Limb (tissue), 2 donors: Measurements from ENCODE around the gene SLC35F4.

ENCODE experiments used
- DNase-seq, 2 donors: peaks; one replicate each; pipeline ENCODE4 v3.0.0-alpha.2; 2016; ENCODE audit errors: extremely low spot score in 2 of 2

The SLC35F4 gene

DNA sequence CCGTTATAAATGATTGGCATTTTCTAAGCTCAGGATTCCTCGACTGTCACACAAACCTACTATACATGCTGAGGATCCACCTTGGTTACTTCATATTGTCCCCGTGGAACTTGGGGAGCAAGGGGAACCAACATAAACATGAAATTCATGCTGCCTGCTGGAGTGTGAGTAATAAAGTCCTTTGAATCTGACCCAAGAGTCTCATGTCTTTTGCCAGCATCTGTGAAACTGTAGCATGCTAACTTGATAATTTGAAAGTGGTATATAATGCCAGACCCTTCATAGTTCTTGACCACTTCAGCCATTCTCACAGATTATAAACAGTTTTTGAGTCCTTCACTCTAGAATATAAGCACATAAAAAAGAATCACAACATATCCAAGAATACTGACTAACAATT lies 17.1 kb downstream of the SLC35F4 start:
- no peak for DNase-seq

DNA sequence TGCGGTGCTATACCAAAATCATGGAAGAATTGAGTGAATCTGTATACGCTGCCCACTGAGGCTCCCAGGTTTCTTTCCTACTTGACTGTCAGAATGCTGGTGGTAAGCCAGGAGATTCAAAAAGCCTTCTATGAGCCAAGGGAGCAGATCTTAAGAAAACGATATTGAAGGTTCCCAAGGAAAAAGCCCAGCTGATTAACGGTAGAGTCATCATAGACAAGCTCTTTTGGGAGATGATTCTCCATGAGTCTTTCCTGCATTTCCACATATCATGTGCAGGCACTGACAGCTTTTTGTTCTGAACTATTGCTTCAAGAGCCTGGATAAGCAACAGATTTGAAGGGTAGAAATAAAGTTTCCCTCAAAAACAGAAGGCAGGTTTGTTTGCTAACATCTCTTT lies 17.5 kb downstream of the SLC35F4 start:
- no peak for DNase-seq

DNA sequence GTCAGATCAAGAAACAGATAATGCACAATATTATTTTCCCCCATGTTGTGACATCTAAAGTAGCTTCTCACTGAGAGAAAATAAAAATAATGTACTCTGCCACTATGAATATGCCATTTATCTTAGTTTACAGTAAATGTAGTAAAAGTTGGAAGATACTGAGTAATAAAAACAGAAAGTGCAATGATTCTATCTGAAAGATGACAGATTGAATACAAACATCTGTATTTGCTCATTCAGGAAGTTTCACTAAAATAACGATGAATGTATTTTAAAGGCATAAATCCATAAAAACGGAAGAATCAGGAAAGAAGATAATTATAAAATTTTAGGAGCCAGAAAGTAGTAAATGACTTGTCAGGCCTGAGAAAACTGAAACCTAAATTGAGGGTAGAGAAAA lies 18.2 kb downstream of the SLC35F4 start:
- DNase-seq = no peak

DNA sequence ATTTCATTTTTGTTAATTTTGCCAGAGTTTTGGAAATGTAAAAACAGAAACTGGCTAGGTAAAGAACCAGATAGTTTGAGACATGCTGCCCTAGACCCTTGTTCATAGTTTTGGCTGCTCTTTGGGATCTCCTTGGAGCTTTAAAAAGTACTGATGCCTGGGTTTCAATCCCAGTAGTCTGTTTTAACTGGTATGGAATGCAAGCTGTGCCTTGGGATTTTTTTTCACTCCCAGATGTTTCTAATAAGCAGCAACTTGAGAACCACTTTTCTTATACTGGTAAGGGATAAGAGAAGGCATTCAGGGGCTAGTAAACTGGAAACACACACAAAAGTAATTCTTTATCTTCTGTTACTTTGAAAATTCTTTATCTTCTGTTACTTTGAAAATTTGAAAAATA lies 18.8 kb downstream of the SLC35F4 start:
- DNase-seq = no peak

DNA sequence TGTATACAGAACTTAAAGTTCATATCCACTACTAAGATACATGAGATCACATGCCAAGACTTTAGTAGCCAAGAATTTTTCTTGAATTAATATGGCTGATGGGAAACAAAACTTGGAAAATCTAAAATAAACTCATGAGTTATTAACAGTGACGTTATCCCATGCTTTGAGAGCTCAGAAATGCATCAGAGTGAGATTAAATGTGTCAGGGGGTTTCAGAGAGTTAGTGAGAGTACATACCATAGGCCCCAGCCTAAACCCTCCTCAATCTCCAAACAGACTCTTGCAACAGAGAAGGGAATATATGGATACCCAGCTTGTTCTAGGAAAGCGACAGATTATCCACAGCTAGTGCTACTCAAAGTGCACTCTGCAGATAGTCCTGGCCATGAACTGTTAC lies 19.3 kb downstream of the SLC35F4 start:
- DNase-seq = peak in 1 of 2 donors; percentile 39

DNA sequence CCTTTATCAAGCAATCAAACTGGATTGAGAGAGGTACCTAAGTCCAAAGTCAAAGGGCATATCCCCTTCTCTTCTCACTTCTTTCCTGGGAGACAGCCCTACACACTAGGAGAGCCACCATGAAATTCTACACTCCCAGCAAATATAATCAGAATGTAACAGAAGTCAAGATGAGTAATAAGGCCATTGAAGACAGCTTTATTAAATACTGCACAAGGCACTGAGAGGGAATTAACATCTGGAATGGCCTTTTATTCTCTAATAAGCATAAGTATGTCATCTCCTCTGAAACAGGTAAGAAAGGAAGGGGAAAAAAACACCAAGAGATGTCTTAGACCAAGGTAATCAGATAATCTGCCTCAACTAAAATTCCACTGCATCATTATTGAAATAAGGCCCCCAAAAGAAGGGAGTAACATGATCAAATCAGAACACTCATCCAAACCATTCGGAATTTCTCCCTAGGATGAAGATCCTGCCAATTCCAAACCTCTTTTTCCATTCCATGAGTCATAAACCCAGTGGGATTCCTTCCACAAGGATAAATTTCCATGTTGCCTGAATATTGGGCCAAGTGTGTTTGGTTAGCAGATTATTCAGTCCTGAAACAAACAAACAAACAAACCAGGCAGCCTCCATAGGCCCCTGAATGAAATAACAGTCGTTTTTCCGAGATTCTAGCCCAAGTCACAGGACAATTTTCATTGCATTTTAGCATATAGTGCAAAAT lies 19.9 kb downstream of the SLC35F4 start:
- DNase-seq = no peak

DNA sequence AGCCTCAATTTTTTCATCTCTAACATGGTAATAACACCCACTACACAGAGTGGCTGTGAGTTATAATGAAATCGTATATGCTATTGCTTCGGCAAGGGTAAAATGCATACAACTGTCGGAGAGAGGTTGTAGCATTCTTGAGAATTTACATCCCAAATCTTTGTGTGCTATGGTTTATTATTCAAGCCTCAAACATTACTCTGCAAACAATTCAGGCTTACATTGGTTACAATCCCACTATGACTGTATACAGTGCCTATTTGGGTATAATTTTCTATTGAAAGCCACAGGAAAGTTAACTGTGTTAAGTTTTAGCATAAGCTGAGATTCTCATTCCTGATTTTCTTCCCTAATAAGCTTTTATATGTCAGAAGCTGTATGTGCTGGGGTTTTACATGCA lies 20.6 kb downstream of the SLC35F4 start:
- no peak for DNase-seq

DNA sequence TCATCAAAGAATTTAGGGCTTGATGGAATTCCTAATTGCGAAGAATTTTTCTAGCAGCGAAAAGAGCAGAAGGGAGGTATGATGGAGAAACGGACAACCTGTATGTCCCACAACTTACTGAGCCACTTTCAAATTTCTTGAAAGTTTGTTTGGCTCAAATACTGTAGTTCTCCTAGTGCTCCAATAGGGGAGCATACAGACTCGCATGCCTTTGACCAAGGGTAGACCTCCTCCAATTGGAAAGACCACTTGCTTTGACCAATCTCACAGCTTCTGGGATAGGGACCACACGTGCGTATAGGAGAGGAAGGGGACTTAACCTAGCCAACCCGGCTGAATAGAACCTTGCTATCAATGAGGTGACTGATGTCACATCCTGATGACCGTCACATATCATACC lies 28.6 kb downstream of the SLC35F4 start:
- DNase-seq = no peak

DNA sequence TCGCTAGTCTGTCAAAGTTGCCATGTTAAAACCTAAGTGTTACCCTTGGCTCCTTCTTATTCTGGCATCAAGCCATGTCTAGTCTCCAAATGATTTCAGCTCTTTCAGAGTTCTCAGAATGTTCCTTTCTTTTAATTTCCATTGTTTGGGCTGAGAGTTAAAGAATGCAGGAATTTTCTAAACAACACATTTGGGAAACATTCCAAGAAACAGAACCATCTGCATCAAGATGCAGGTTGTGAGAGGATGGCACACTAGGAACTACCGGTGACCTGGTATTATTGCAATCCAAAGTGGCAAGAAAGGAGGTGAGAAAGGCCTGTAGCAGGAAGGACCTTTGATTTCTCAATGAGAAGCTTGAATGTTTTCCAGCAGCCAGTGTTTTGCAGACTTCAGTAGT lies 30.1 kb downstream of the SLC35F4 start:
- no peak for DNase-seq

DNA sequence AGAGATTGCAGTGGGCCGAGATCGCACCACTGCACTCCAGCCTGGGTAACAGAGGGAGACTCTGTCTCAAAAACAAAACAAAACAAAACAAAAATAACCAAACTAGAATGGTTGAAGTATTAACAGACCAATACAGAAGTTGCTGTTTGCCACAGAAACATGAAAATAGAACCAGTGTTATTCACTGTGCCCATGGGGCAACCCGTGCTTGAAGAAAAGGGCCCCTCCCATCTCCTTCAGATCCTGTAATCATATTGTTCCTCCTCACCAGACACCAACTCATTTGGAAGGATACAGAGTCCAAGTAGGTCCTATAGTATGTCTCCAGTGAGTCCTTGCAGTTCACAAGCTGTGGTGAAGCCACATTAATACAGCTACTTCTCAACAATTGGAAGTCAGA lies 30.9 kb downstream of the SLC35F4 start:
- no peak for DNase-seq

DNA sequence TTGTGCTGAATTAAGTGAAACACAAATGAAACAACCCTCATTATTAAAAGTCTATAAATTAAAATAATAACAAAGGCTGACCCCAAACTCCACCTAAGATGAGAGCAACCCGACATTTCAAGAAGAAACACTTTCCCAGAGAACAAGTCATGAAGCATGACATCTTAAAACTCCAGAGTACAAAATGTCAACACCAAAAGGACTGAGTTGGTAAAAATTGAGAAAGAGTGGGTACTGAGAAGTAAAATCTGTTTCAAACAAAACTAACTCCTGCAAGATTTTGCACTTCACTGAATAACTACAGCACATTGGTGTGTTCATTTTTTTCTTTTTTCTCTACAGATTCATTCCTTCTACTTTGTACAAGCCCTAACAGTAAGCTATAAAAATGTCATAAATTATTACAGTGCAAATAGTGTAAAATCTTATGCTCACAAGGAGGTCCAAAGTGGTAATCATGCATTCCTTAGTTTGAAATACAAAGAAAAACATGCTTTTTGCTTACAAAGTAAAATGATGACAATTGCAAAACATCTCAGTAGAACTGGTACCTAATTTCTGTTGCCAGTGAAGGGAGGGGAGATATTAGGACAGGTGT lies 31.8 kb downstream of the SLC35F4 start:
- DNase-seq = no peak

DNA sequence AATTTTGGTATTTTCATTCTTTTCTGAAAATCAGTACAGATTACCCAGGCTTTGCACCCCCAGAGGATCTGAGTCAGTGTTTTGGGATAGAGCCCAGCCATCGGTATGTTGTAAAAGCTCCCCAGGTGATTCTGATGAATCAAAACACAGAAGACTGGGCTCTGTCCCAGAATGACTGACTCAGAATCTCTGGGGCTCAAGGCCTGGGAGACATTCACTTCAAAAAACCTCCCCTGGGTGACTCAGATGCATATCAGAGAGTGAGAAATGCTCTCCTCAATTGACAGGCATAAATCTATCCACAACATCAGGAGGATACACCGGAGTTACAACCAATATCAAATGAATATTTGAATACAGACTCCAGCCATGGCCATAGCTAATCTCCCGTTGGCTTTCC lies 32.6 kb downstream of the SLC35F4 start:
- DNase-seq = no peak

DNA sequence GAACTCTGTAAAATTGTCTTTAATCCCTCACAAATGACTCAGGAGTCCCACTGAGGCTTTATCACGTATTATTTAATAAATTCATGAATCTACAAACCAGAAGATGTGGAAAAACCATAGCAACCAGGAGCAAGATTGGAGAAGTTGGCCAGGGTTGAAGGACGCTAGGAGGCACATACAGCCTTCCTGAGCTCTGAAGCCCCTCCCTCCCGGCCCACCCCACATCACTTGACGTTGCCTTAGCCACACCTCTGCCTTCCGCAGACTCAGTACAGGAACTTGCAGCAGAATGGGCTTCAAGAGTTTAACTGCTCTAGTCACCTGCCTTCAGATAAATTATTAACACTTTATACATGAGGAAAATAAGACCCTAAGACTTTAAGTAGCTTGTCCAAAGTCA lies 33.9 kb downstream of the SLC35F4 start:
- DNase-seq = no peak

DNA sequence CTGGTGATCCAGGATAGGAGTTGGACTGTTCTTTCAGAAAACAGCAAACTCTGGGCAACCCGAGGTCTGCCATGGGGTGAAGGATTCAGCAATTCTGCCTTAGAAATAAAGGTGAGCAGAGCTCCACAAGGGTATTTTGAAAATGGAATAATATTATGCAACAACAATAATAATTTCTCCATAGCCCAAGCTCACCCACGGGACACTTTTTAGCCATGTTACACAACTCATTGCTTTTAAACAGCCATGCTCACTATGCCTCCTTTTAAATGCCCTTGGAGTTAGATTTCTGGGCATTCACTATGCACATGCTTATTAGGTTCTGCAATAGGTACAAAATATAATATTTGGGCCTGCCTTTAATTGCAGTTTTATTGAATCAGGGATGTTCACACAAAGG lies 37.2 kb downstream of the SLC35F4 start:
- no peak for DNase-seq

DNA sequence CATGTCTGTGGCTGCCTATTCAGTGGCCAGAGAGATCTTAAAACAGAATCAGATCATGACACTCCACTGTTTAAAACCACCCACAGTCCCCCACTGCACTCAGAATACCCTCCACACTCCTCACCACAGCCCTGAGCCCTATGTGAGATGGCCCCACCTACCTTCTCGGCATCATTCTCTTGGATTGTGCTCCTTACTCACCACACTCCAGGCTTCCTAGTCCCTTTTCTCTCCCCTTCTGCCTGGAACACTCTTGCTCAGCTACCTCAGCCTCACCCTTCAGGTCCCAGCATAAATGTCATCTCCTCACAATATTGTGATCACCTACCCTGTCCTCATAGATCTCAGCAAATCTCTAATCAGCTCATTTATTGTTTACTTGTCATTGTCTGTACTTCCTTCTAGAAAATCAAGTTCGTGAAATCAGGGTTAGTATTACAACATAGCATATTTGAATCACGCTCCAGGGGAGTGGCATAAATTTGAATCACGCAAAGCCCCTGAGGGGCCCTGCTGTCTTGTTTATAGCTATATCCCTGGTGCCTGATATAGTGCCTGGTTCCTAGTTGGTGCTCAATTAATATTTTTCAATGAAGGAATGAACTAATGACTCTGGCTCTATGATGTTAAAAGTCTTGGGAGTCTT lies 42.8 kb downstream of the SLC35F4 start:
- DNase-seq = no peak

DNA sequence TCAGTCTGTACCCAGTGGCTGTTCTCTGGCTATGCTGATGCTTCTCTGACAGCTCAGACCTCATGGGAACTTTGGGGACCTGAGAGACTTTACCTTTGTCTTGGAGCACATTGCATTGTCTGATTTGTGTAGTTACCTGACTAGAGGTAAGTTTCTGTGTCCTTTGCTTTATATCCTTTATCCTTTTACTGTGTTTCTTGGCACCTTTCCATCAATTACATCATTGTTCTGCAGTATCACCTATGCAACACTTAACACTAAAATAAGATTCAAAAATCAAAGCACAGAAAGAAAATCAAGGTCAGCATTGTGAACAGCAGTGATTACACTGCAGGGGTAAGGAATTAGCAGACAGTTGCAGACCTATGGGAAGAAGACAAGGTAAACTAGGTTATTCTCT lies 43.8 kb downstream of the SLC35F4 start:
- DNase-seq = no peak

DNA sequence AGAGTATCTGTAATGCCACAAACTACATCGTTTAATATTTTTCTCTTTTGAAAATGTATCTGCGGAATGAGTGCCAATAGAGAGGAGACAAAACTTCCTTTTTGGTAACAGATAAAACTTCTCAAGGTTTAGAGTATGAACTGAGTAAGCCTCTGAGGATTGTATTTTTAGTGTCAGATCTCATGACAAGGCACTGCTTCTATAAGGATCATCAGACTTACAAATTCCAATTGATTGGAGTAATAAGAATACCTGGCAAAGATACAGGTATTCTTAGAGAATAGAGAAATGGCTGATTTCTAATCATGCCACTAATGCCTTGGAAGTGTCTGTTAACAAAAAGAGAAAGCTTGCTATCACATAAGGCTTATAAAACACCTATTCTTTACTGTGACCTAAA lies 45.3 kb downstream of the SLC35F4 start:
- DNase-seq = no peak

DNA sequence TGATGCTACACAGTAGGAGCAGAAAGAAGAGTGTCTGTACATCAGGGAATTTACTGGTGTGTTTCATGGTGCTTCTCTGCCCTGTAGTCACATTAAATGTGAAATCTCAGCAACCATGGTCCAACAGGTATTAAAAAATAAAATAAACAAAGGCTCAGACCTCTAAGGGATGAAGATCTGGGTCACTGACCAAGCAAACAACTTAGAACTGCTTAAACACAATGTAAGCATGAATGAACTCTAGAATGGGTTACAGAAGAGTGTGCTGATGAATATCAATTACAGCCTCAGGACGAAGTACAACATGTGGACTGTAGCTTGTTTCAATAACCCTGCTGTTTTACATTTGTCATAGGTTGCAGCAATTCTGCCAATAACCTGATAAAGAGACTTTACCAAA lies 47.4 kb downstream of the SLC35F4 start:
- no peak for DNase-seq

DNA sequence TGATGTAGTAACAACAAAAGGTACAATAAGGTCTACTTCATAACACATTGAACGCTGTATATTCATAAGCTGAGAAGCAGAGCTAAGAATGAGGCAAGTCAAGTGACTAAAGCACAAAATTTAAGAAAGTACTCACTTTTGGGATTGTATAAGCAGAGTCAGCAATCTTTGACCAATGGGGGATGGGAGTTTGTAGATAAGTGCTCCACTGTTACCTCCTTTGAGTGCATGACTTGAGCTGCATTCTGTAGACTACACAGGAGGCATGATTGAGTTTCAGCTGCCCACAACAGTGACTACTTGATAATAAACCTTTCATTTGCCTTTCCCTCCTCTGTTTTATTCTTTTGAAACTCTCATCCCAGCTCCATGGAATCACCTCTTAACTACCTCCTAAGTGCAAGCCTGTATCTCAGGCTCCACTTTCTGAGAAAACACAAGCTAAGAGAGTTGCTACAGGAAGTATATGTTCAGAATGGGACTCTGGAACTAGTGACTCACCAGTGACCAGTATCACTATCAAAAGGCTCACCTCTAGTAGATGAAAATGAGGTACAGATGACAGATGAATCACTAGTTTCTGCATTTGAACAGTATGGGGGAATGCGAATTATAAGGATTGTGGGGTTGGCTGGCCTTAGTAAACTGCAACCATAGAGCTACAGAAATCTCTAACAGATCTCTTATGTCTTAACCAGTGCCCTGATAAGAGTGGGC lies 49.2 kb downstream of the SLC35F4 start:
- no peak for DNase-seq

DNA sequence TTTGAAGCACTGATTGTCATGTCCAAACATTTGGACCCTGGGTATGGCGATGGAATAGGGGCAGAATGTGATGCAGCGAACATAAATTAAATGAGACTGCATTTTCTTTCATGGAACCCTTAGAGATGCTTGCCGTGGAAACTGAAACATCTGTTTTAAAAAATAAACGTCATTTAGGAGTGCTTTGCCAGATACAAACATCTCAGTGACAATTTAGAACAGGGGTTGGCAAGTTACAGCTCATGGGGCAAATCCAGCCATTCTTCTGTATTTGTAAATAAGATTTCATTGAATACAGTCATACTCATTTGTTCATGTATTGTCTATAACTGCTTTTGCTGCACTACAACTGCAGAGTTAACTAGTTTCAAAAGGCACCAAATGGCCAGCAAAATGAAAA lies 51.2 kb downstream of the SLC35F4 start:
- no peak for DNase-seq

DNA sequence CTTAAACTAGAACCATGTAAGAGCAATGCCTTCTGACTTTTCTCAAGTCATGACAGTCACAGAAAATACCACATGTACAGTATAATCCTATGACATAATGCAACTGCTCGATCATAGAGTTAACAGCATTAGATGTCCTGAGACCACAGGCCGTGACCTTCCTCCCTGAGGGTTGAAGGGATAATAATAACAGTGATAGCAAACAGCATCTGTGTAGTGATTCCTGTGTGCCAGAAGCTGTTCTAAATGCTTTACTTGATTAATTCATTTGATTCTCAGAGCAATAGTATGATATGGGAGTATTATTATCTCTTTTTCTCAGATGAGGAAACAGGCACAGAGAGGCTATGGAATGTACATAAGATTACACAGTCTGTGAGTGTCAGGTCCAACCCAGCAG lies 53.2 kb downstream of the SLC35F4 start:
- DNase-seq = no peak

DNA sequence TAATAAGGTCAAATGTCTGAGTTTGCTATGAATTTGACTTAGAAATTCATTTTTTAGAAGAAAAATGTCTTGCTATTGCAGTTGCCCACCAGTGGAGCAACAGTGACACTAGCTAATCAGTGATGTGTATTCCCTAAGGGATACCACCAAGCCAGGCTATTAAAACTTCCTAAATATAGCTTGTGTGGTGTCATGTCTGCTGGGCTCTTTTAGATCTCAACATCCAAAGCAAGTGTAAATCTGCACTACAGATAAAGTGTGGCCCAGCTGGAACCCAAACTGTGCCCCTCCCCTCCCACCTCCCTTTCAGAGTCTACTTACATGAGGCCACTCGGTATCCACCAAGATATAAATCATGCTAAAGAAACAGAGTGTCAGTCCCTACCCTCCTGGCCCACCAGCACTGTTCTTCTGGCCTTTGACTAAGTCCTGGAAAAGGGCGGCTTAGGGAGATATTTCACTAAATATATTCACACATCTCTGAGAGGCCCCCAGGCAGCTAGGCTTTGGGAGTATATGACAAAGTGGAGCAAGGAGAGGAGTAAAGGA lies 53.8 kb downstream of the SLC35F4 start:
- no peak for DNase-seq
